NCI-H748 treated with DMSO at 0.1 percent for 48 hours (cell line): Measurements from ENCODE around the gene RIPK1.
"Not testable (repeated sequence)": the region's sequence is repeated elsewhere in the genome, so short reads cannot be mapped to it uniquely, and the experiment has no call there.

Experiments
- DNase-seq: peaks from one replicate; lab custom pipeline; 2025; lab: John Stamatoyannopoulos, UW

The RIPK1 gene

GRCh38 chr6:3068329-3069214 is at the start of gene RIPK1:
RIPK1 (plus strand) TSS chr6:3068494; CDS start chr6:3076824, 8,330 bp downstream.
- peak; percentile 81 for DNase-seq

- no peak for DNase-seq
These were observed 49.2 kb upstream of the RIPK1 start for GRCh38 chr6:3019065-3019464.

DNA sequence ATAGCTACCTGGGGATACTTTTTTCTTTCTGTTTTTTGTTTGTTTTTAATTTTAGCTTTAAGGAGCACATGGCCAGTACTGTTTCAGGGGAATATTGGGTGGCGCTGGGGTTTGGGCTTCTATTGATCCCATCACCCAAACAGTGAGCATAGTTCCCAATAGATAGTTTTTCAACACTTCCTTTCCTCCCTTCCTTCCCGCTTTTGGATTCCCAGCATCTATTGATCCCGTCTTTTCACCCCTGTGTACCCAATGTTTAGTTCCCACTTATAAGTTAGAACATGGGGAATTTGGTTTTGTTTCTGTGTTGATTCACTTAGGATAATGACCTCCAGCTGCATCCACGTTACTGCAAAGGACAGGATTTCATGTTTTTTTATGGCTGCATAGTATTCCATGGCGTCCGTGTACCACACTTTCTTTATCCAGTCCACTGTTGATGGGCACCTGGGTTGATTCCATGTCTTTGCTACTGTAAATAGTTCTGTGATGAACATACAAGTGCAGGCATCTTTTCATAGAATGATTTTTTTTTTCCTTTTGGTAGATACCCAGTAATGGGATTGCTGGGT is 48.5 kb upstream of the RIPK1 start:
- no peak for DNase-seq

DNA sequence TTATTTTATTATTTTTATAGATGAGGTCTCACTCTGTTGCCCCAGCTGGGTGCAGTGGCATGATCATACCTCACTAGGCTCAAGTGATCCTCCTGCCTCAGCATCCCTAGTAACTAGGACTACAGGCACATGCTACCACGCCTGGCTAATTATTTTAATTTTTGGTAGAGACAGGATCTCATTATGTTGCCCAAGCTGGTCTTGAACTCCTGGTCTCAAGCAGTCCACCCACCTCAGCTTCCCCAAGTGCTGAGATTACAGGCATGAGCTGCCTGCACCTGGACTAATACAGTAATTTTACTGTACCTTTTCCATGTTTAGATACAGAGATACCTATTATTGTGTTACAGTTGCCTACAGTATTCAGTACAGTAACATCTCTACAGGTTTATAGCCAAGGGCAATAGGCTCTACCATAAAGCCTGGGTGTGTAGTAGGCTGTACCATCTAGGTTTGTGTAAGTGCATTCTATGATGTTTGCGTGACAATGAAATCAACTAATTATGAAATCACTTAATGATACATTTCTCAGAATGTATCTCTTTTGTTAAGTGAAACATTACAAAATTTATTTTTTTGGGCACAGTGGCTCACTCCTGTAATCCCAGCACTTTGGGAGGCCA is 47.2 kb upstream of the RIPK1 start:
- not testable (repeated sequence) for DNase-seq

GRCh38 chr6:3022765-3023662 is 45.3 kb upstream of the RIPK1 start:
- DNase-seq = no peak

GRCh38 chr6:3023663-3024483 is 44.4 kb upstream of the RIPK1 start:
- peak; percentile 62 for DNase-seq

GRCh38 chr6:3026791-3027626 is 41.3 kb upstream of the RIPK1 start:
- DNase-seq = no peak

GRCh38 chr6:3028156-3028555 is 40.1 kb upstream of the RIPK1 start:
- not testable (repeated sequence) for DNase-seq

- no peak for DNase-seq
These were observed 36.2 kb upstream of the RIPK1 start for GRCh38 chr6:3031857-3032640.

DNA sequence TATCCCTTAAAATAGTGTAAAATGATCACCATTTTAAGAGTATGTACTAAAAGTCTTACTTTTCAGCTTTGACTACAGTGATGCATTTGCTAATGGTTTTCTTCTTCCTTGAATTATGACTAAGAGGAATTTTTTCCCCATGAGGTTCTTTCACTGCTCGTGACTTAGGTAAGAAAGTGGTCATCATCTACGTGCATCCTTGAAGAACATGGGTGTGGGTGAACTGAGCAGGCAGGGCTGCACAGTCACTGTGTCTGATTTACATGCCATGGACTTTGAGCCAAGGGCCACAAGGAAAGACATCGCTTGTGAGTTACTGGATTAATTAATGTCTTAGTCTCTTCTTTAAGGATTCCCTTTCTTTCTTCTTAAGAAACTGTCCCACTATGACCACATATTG is 35.3 kb upstream of the RIPK1 start:
- no peak for DNase-seq

- DNase-seq = no peak
These were observed 34.6 kb upstream of the RIPK1 start for GRCh38 chr6:3033652-3034051.

DNA sequence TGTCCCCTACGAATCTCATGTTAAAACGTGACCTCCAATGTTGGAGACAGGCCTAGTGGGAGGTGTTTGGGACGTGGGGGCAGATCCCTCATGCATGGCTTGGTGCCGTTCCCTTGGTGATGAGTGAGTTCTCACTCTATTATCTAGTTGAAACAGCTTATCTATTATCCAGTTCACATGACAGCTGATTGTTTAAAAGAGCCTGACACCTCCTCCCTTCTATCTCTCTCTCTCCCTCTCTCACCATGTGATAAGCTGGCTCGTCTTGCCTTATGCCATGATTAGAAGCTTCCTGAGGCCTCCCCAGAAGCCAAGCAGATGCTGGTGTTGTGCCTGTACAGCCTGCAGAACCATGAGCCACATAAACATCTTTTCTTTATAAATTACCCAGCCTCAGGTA is 32.9 kb upstream of the RIPK1 start:
- DNase-seq = no peak

DNA sequence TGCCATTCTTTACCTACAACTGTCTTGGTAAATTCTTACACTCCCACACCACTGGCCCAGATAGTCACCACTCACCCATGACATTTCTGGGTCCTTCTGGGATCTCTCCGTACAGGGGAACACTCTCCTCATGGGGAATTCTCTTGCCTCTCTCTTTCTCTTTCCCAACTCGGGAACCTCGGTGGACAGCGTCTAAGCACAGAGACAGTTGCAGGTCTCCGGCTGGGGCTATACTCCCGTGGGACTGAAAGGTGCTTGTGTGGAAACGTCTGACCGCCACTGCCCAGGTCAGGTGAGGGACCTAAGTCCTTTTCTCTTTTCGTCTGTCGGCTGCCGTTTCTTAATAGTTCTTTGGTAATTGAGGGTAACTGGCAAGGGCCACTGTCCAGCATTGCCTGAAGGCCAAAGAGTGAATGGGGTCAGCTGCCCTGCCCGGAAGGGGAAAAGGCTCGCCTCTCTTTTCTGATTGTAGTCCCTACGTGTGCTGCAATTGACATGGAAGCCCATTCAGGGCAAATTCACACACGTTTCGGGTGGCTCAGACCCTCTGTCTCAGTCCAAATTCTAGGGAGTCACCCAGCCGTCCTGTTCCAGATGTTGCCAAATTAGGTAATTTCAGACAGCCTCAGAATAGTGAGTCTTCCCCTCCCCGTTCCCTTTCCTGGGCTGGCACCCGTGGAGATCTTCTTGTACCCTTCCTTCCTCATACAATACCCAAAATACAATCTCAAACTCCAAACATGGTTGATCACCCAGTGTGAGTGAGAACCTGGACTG is 31.2 kb upstream of the RIPK1 start:
- DNase-seq = no peak

DNA sequence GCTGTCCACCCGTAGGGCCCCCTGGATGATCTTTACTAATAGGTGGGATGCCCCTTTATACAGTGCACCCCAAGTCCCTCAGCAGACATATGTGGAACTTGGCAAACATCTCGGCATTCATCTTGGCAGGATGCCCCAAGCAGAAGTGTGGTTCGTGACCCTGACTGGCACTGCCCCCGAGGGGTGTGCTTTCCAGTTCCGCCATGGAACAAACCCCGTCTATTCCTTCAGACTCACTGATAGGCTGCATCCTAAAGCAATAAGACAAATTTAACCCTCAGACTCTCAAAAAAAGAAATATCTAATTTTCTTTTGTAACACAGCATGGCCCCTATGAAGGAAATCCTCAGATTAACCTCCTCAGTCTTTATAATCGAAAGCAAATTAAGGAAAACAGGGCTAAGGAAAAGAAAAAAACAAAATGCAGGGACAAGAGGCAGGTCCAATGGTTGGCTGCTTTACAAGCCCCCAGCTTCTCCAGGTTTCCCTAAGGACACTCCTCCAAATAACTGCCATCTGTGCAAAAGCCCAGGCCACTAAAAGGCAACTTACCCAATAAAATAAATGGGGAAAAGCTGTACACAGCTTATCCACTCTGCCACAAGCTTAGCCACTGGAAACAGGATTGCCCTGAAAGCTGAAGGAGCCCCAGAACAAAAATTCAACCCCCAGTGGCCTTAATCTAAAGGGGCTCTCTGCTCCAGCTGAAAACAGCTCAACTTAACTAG is 30.5 kb upstream of the RIPK1 start:
- DNase-seq = no peak

DNA sequence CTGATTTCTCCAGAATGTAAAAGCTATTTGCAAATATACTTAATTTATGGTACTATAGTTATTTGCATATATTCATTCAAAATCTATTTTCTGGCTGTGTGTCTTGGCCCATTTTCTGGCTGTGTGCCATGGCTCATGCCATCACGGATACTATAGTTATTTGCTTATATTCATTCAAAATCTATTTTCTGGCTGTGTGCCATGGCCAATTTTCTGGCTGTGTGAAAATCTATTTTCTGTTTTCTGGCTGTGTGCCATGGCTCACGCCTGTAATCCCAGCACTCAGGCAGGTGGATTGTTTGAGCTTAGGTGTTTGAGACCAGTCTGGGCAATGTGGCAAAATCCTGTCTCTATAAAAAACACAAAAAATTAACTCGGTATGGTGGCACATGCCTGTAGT is 28.9 kb upstream of the RIPK1 start:
- DNase-seq = peak; percentile 88

- no peak for DNase-seq
These were observed 27.1 kb upstream of the RIPK1 start for GRCh38 chr6:3041147-3041546.

DNA sequence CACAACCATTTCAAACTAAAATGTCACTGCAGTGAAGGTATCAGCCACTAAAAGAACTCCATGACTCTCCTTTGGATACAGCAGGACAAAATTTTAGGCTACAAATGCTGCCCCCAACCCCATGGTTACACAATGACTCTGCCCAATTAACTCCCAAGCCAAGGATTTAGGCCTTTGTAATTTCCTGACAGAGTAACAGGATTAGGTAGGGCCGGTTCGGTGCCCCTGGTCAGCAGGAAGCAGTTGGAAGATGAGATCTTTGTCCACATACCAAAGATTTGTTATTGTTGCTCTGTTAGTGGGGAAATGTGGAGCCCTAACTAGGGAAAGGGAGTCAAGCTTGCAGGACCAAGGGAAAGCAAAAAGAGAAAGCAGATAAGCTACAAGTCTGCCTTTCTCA is 26.7 kb upstream of the RIPK1 start:
- DNase-seq = no peak

DNA sequence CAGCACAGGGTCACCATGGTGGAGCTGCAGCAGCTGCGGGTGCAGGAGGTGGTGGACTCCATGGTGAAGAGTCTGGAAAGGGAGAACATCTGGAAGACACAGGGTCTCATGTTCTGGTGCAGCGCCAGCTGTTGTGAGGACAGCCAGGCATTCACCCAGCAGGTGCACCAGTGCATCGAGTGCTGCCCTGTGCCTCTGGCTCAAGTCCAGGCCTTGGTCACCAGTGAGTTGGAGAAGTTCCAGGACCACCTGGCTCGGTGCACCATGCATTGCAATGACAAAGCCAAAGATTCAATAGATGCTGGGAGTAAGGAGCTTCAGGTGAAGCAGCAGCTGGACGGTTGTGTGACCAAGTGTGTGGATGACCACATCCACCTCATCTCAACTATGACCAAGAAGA is 22.9 kb upstream of the RIPK1 start:
- no peak for DNase-seq
